Transverse colon (tissue), 4 donors: Measurements from ENCODE around the gene TEDC1. TPM values are rescaled to one million over a fixed set of nuclear protein-coding genes. Genes with fewer than 3 reads are reported as not detected.

Experiments used
- DNase-seq: peaks from one replicate; pipeline ENCODE4 v3.0.0-alpha.2; 2019
- H3K27ac ChIP-seq, 4 donors: fragments of 200-600 bp; sonication (generic); 2 replicates each; pipeline ENCODE4 v1.5.1; 2016 to 2018; ENCODE audit warnings: inconsistent platforms in 4 of 4
- H3K27me3 ChIP-seq: fragments of 200-600 bp; sonication (generic); 2 replicates; pipeline ENCODE4 v1.5.1; 2017; ENCODE audit warnings: inconsistent platforms
- H3K36me3 ChIP-seq, 4 donors: fragments of 200-600 bp; sonication (generic); 2 replicates each; pipeline ENCODE4 v1.5.1; 2017 to 2019; ENCODE audit warnings: inconsistent platforms in 4 of 4
- H3K4me1 ChIP-seq, 4 donors: fragments of 200-600 bp; sonication (generic); 2 replicates each; pipeline ENCODE4 v1.5.1; 2017 to 2020; ENCODE audit warnings: inconsistent platforms in 4 of 4
- H3K4me3 ChIP-seq, 4 donors: fragments of 200-600 bp; sonication (generic); 1 replicate in 1 of 4; 2 replicates in 3 of 4; pipeline versions ENCODE4 v1.5.1 to v1.6.1; 2017 to 2019; ENCODE audit warnings: inconsistent platforms in 4 of 4
- H3K9me3 ChIP-seq, 2 donors: fragments of 200-600 bp; sonication (generic); 2 replicates each; pipeline ENCODE4 v1.5.1; 2017 to 2019; ENCODE audit warnings: inconsistent platforms in 2 of 2
- EP300 ChIP-seq: sonication (generic); formaldehyde crosslinking; IDR thresholded peaks from one replicate; pipeline ENCODE4 v1.6.1; 2017; ENCODE audit warnings: antibody characterized with exemption, low read depth
- POLR2A ChIP-seq: fragments of 450-650 bp; IDR thresholded peaks from one replicate; pipeline ENCODE4 v1.6.1; 2016; ENCODE audit warnings: antibody characterized with exemption, mild to moderate bottlenecking, moderate library complexity
- POLR2AphosphoS5 ChIP-seq, 3 donors: sonication (generic); formaldehyde crosslinking; IDR thresholded peaks; one replicate each; pipeline ENCODE4 v1.6.1; 2016; ENCODE audit warnings: antibody characterized with exemption in 3 of 3
- WGBS, 2 donors: methylation state at CpG; one replicate each; pipeline ENCODE4 v1.1.5; 2018; ENCODE audit warnings: low coverage in 1 of 2; 5-methylcytosine and 5-hydroxymethylcytosine counted together
- in situ Hi-C, 4 donors: fragments of 200-750 bp; cut with MboI; loops; one replicate each; pipeline versions ENCODE4 v1.15.0 to v1.15.1; 2017; ENCODE audit warnings: low sequenced_read_pairs in 3 of 4, low pct_ligation_motif_present in 1 of 4, low pct_unique_long_range_greater_than_20kb in 1 of 4
- intact Hi-C: fragments of 100-400 bp; cut with DNase I; formaldehyde crosslinking; loops from one replicate; pipeline ENCODE4 v1.15.1; 2023; ENCODE audit warnings: low total_unique reads
- total RNA-seq, 4 donors: library from RNA; depleted of rRNA; stranded (reverse); fragments of >200 nt; gene quantifications; one replicate each; pipeline ENCODE4 v1.1.0, GENCODE V29; 2016
- TF ChIP-seq, protein P1 (sequence below), 5 experiments: fragments of 200-600 bp in 3 of 5; fragments of 450-650 bp in 2 of 5; sonication (generic) in 3 of 5; IDR thresholded peaks; 1 replicate in 2 of 5; 2 replicates in 3 of 5; pipeline ENCODE4 v1.5.1; 2016 to 2017; ENCODE audit warnings: antibody characterized with exemption in 5 of 5, inconsistent platforms in 3 of 5, mild to moderate bottlenecking in 2 of 5, moderate library complexity in 1 of 5

TEDC1 gene
- total RNA-seq, 4 donors from 2014 or later = 10.8 to 52.9 (median 29.5) TPM

DNA sequence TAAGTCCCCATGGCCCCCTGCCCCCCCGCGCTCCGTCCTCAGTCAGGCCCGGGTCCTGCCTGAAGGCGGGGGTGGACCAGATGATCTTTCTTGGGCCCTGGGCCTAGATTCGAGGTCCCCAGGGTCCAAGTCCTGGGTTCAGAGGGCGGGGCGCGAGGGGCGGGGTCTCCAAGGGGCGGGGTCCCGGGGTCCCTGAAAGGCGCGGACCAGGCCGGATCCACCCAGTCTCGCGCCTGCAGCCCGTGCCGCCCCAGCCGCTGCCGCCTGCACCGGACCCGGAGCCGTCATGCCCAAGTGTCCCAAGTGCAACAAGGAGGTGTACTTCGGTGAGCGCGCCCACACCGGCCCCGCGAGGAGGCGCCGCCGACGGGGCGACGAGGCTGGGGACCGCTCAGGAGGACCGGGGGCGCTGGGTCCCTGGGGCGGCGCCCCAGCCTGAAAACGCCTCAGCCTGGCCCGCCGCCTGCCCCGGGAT, 4.0 kb upstream of the TEDC1 start:
- Histone ChIP-seq H3K4me3 (peak overlapping the region; percentile 38 to 64 (median 44)), H3K4me1 (peaks cover 31 to 89% (median 70%) of the 10 kb centered on the region in 4 donors), H3K36me3 (no peaks in the 10 kb centered on the region), H3K9me3 (no peaks in the 10 kb centered on the region), H3K27me3 (peaks cover 16% of the 10 kb centered on the region), H3K27ac (peak overlapping the region; percentile 98 to 99 (median 99))
- TF ChIP-seq POLR2AphosphoS5 (IDR thresholded peaks at IDR 0.05) = peak in 2 of 3 donors; percentile 63 to 71
- TF ChIP-seq POLR2A = peak; percentile 55
- TF ChIP-seq EP300 = no peak
- TF ChIP-seq, protein P1, sequence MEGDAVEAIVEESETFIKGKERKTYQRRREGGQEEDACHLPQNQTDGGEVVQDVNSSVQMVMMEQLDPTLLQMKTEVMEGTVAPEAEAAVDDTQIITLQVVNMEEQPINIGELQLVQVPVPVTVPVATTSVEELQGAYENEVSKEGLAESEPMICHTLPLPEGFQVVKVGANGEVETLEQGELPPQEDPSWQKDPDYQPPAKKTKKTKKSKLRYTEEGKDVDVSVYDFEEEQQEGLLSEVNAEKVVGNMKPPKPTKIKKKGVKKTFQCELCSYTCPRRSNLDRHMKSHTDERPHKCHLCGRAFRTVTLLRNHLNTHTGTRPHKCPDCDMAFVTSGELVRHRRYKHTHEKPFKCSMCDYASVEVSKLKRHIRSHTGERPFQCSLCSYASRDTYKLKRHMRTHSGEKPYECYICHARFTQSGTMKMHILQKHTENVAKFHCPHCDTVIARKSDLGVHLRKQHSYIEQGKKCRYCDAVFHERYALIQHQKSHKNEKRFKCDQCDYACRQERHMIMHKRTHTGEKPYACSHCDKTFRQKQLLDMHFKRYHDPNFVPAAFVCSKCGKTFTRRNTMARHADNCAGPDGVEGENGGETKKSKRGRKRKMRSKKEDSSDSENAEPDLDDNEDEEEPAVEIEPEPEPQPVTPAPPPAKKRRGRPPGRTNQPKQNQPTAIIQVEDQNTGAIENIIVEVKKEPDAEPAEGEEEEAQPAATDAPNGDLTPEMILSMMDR (IDR thresholded peaks at IDR 0.05) = no peak
- in situ Hi-C loops (no loop called here), intact Hi-C loops (no loop called here)
- WGBS, 2 donors = 5% methylated on average over 7 of the region's 45 CpGs; no CpG with 5 or more reads in 1 of the 2 donors
- DNase-seq = peak; percentile 79

DNA sequence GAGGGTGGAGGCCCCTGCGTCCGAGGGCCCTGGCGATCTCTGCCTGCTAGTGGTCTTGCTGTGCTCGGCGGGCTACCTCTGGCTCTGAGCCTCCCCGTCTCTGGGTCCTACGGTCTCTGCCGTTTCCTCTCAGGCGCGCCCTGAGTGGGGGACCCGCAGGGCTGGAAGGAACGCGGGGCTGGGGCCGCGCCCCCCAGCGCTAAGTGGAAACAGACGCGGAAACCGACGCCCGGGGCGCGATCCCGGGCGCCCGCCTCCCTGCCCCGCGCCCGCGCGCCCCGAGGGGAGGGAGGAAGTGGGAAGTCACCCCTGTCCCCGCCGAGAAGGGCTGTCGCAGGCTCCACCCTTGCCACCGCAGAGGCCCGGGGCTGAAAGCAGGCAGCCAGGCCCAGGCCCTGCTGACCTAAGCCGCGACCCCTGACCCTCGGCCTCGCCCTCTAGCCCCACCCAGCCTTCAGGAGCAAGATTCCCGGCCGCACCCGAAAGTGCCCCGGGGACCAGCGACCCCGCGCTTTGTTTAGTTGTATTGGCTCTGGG, 3.5 kb upstream of the TEDC1 start:
- Histone ChIP-seq H3K27me3 (peaks cover 16% of the 10 kb centered on the region), H3K27ac (peak overlapping the region; percentile 98 to 99 (median 99)), H3K4me3 (peak overlapping the region; percentile 38 to 64 (median 44)), H3K36me3 (no peaks in the 10 kb centered on the region), H3K4me1 (peaks cover 25 to 85% (median 66%) of the 10 kb centered on the region in 4 donors), H3K9me3 (no peaks in the 10 kb centered on the region)
- TF ChIP-seq, protein P1 (IDR thresholded peaks at IDR 0.05) = no peak
- TF ChIP-seq POLR2AphosphoS5 (IDR thresholded peaks at IDR 0.05) = peak in 2 of 3 donors; percentile 6 to 44
- TF ChIP-seq POLR2A = peak; percentile 58
- no peak for TF ChIP-seq EP300
- WGBS, 2 donors = 2% methylated on average over 12 of the region's 48 CpGs; no CpG with 5 or more reads in 1 of the 2 donors
- intact Hi-C loops (no loop called here), in situ Hi-C loops (no loop called here)
- DNase-seq = peak; percentile 81

GRCh38 chr14:105487986-105488777, 2.9 kb upstream of the TEDC1 start:
- in situ Hi-C loops (no loop called here), intact Hi-C loops (no loop called here)
- Histone ChIP-seq H3K36me3 (no peaks in the 10 kb centered on the region), H3K4me1 (peaks cover 19 to 78% (median 59%) of the 10 kb centered on the region in 4 donors), H3K27ac (peak overlapping the region; percentile 98 to 99 (median 99)), H3K27me3 (peaks cover 16% of the 10 kb centered on the region), H3K4me3 (peak overlapping the region in 3 of 4 donors; percentile 38 to 64 (median 60)), H3K9me3 (no peaks in the 10 kb centered on the region)
- TF ChIP-seq POLR2A (no peak), POLR2AphosphoS5 (IDR thresholded peaks at IDR 0.05) (no peak), EP300 (no peak)
- TF ChIP-seq, protein P1 (IDR thresholded peaks at IDR 0.05) = no peak
- peak; percentile 70 for DNase-seq
- 21% methylated on average over 14 of the region's 26 CpGs; no CpG with 5 or more reads in 1 of the 2 donors for WGBS, 2 donors
